ENCODE results near the gene ATAD1.

DNA sequence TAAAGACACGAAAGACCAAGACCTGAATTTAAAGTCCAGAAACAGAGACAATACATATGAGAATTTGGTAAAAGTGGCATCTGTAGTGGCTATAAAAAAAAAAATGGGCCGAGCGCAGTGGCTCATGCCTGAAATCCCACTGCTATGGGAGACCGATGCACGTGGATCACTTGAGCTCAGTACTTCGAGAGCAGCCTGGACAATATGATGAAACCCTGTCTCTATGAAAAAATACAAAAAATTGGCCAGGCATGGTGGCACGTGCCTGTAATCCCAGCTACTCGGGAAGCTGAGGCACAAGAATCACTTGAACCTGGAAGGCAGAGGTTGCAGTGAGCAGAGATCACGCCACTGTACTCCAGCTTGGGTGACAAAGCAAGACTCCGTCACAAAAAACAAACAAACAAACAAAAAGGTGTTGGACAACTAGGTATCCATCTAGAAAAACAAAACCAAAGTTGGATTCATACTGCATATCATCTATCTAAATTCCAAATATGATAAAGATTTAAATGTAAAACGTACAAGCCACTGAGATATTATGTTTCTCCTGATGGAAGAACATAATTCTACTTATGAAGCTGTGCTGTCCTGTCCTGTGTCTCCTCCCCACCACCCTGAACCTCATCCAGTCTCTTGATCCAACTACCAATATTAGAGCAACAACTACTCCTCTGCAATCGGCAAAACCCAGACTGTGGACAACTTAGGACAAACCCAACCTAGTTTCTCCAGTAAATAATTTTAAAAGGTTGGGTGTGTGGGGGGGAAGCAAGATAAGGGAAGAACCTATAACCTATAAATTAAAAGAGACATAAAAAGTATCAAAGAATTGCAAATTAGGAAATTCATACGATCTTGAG lies 53.7 kb downstream of the ATAD1 start:
- TF ChIP-seq CTCF (IDR thresholded peaks at IDR 0.05) (no peak), POLR2A (IDR thresholded peaks at IDR 0.05) (no peak)
